GM18505 (cell line): ENCODE data around the gene CACNA1C.

Experiments
- ATAC-seq: cut with Tn5 transposase; IDR thresholded peaks from one replicate; pipeline ENCODE4 v1.9.1; 2021; ENCODE audit not compliant: unreplicated experiment
- POLR2A ChIP-seq: IDR thresholded peaks from 4 replicates; pipeline ENCODE4 v1.6.1; 2011; ENCODE audit warnings: borderline replicate concordance; ENCODE audit not compliant: insufficient read depth, insufficient read length; ENCODE audit errors: extremely low read depth

Gene CACNA1C

DNA sequence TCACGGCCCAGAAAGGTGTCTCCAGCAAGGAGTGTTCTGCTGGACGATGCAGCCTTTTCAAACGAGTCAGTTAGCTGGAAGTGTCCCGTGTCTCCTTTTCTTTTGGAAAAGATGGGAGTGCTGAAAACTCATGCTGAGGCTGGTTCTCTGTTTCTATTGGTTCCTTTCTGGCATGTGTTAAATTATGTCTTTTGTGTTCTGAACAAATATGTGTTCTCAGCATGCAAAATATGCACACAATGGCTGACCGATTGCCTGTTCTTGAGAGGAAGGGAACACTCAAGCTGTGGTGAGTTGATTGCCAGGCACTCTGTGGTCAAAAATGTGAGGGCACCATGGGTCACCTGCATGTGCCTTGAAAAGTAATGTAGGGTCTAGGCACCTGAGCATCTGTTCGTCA, 181.3 kb downstream of the CACNA1C start:
- ATAC-seq = no peak
- TF ChIP-seq POLR2A = no peak

DNA sequence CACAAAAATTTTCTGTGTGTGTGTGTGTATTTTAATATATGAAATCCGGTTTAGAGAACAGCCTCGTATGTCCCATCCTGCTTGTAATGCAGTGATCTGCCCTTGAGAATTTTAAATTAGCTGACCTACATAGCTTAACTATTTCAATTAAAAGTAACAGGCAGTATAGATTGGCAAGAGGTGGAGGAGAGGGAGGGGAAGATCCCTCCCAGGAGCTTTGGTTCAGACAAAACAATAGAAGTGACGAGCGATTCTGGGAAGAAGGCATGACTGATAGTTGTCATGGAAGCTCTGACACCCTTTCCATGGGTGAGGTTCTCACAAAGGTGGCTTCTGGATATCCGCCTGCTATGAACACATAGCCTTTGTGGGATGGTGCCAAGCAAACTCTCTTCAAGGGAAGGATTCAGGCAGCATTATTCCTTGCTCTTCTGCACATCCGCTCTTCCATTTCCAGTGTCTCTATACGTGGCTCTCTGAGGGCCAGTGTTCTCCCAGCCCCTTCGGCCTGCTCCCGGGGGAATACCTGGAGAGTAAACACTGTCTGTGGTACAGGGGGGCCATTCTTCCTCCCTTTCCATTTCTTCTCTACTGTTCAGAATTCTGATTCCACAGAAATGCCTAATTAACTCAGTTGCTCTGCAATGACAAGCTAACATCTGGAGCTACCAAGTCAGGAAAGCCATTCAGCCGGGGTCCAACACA, 182.0 kb downstream of the CACNA1C start:
- TF ChIP-seq POLR2A = no peak
- ATAC-seq = no peak

DNA sequence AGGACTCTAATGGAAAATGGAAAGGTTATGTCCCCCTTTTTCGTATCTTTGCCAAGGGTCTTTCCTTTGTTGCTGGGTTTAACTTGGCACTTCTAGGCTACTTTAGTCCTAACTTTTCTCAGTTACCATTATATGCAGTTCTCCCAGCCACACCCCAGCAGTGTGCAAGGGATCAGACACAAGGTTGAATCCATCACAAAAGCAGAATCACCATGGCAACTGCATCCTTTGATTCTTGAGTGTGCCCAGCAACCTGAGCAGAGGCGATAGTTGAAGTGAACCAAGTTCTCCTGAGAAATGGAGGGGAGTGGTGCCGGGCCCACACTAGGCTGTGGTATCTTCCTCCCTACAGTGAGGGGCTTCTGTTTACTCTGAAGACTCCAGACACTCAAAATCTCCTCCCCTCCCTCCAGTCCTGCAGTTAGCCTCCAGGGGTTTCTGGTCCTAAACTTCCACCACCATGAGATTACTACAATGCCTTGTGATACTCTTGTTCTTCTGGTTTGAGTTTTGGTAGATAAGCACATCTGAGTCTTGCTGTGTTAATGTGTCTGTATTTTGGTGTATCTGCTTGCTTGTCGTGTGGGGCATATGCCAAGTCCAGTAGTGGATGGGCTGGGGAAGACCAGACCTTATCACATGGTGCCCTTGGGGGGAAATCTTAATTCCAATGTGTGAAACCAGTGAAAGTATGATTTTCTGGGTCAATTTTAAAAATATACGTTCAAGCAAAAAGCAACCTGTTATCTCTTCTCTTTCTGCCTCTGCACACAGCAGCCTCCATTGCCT, 183.9 kb downstream of the CACNA1C start:
- no peak for ATAC-seq

DNA sequence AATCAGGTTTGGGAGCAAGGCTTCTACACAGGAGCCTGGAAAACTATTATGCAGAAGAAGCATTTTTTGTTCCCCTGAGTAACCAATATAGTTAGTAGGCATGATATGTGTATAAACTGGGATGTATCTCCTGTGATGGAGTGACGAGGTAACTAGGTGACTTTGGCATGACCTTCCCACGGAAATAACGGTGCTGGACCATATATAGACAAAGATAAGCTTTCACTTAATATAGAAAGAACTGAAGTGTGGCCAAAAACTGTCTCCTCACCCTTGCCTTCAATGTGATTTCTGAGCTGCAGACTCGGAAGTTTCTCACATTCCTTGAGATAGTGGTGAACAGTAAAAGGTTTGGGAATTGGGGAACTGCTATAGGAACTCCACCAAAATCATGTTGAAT, 185.3 kb downstream of the CACNA1C start:
- ATAC-seq = no peak
- no peak for TF ChIP-seq POLR2A

More for the DNA sequence above, 183.9 kb downstream of the CACNA1C start:
- TF ChIP-seq POLR2A = no peak

DNA sequence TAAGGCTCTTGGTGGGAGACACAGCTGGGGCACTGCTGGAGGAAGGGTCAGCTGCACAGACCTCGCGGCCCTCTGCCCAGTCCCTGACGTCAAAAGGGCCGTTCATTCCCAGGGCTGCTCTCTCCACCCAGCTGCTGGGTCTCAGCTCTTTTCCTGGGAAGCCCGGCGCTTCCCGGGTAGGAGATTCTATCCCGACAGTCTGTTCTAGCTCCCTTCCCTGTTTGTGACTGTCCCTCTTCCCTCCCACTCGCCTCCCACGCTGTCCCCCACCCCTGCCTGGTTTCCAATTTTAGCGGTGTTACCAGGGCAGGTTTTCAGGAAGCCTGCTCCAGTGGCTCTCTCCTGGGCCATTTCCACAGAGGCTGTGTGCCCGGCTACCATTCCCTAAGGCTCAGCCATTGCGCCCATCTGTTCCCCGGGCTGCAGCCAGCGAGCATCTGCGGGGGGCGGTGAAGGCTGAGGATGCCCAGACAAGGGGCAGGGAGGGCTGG, 186.6 kb downstream of the CACNA1C start:
- no peak for ATAC-seq

DNA sequence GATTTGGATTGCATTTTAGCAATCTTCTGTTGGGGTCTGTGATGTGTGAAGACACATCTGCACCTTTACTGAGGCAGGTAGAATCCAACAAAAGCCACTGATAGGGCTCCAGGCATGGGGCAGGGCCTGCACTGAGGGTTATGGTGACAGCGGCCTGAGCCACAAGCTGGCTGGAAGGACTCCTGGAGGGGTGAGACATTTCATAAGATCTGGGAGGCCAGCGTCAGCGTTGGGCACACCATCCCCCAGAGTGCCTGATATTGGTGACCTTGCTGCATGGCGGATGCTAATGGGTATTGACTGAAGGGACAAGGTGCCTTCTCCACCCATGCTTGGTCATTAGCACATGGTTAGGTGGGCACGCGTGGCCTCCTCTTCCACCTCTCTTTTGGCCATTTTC, 187.6 kb downstream of the CACNA1C start:
- ATAC-seq = no peak
- no peak for TF ChIP-seq POLR2A

More for the DNA sequence above, 186.6 kb downstream of the CACNA1C start:
- TF ChIP-seq POLR2A = no peak

DNA sequence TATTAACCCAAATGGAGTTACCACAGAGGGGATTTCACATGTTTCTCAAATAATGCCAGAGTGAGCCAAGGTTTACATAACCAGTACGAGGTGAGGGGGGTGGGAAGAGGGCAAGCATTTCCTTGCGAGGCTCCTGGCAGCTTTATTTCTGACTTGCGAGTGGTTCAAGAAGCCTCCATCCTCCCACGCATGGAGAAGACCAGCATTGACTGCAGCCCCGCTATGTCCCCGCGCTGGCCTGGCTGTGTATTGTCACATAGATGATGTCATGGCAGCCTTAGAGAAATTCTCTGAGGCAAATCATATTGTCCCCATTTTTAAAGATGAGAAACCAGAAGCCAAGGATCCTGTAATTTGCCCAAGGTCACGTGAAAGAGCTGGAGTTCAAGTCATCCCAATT, 188.2 kb downstream of the CACNA1C start:
- TF ChIP-seq POLR2A = no peak
- ATAC-seq = no peak

DNA sequence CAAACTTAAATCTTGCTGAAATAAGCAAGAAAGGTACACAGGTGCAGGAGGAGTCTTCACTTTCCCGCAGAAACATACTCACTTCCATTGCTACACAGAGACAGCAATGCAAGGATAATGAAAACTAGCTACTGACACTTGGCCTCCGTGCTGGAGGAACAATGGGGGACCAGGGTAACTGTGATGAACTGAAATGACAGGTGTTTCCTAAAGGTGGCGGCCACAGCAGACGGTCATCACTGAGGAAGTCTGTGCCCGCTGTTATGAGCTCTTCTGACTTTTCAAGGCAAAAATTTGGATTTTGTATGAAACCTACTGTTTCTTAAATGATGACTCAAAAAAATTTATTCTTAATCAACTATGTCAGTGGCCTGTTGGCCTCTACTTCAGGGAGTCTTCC, 189.4 kb downstream of the CACNA1C start:
- ATAC-seq = no peak
- TF ChIP-seq POLR2A = no peak

DNA sequence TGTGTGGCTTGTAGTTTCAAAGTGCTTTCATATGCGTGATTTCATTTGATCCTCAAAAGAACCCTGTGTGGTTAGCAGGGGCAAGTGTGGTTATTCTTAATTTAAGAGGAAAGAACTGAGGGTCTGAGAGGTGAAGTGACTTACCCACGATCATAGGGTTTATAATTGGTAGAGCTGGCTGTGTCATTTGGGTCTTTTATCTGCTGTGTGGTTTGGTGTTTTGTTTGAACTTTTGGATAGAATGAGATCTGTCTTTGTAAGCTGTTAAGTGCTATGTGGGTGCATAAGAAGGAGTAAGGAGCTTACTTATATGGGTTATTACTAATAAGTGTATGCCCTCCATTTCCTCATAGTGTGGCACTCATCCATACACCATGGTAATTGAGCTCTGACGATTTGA, 190.0 kb downstream of the CACNA1C start:
- no peak for TF ChIP-seq POLR2A
- no peak for ATAC-seq

DNA sequence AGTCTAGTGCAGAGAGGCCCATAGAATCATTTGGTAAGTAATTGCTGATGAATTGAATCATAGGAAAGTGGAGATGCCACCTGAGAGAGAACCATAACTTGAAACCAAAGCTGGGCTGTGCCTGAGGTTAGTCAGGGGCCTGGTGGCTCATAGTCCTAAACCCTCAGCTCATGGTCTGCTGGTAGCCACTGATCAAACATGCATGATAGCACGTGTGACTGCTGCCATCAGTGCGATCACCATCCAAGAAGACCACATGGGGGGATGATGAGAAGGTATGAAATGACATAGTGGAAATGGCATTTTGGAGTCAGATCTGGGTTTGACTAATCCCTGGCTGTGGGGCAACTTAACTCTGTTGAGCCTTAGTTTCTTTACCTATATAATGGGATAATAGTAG, 190.5 kb downstream of the CACNA1C start:
- no peak for TF ChIP-seq POLR2A
- no peak for ATAC-seq

DNA sequence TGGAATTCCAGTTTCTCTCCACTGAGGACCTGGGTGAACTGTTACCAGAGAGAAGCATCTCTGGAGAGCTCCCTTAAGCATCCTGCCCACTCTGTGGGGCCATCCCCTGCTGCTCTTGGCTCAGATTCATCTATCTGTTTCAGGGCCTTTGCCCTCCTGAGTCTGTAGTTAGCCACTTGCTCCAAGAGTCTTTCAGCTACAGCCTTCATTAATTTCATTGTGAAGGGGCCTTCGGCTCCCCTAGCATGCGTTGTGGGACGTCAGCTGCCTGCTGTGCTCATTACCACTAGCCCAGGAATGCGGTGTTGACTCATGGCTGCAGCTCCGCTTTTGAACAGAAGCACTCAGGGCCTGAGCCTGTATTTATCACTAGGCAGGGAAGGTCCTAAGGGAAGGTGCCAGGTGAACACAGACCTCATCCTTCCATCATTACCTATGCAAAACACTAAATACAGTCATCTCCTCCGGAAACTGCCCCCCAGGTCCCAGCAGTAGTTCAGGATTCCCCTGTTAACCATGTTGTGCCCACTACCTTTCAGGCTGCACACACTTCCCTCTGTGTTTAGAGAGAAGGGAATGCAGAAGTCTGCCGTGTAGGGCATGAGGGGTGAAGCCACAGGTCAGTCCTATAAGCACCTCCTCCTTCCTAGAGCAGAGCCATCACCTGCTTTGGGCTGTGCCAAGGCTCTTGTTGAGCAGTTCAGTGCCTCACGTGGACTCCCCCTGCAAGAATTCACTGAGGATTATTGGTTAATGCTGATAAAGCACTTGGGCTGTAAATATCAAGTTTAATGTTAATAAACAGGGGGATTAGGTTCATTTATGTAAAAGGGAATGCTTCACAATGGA, 191.4 kb downstream of the CACNA1C start:
- TF ChIP-seq POLR2A = no peak
- no peak for ATAC-seq

DNA sequence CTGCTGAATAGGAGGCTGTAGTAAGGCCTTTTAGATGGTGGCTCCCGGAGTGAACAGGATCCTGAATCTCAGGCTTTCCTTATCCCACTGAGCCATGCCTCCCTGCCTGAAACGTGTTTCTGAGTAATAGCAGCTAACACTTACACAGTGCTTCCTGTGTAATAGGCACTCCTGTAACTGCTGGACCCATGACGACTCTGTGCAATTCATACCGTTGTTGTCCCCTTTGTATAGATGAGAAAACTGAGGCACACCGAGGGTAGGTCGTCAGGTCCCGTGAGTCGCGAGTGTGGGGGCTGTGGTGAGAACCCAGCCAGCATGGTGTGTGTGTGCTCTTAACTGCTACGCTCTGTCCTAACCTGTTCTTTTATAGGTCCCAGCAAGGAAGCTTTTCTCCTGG, 193.6 kb downstream of the CACNA1C start:
- ATAC-seq = no peak
- no peak for TF ChIP-seq POLR2A

DNA sequence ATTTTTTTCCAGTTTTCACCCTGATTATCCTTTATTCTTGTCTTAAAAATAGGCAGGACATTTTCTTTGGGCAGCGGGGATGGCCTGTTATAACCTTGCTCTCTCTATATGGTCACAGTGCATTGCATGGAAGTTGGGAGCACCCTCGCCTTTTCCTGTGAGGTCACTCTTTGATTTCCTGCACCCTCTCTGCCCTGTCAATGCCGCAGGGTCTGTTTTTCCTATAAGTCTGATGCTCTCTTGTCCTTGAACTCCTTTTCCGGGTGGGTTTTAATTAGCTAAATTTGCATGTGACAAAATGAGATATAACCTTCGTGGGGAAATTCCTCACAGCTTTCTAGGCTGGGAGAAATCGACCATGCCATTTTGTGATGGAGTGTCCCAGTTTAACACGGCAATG, 194.3 kb downstream of the CACNA1C start:
- no peak for ATAC-seq
- no peak for TF ChIP-seq POLR2A
